MM.1S (cell line): ENCODE data around the gene CCDC87.
"Not testable (repeated sequence)": the region's sequence is repeated elsewhere in the genome, so short reads cannot be mapped to it uniquely, and the experiment has no call there.

ENCODE experiments used
- DNase-seq: peaks from one replicate; pipeline ENCODE4 v3.0.0-alpha.2; 2015
- H2AFZ ChIP-seq: fragments of 300-600 bp; sonication (generic); 2 replicates; pipeline ENCODE4 v1.6.0; 2016; ENCODE audit warnings: antibody characterized with exemption, low read length
- H3F3A ChIP-seq: fragments of 300-600 bp; sonication (generic); 2 replicates; pipeline ENCODE4 v1.6.1; 2016; ENCODE audit warnings: mild to moderate bottlenecking, antibody characterized with exemption, low read length, moderate library complexity, mixed read lengths; ENCODE audit not compliant: insufficient read depth
- H3K27ac ChIP-seq: fragments of 300-600 bp; sonication (generic); 2 replicates; pipeline ENCODE4 v1.5.1; 2016; ENCODE audit warnings: mild to moderate bottlenecking, low read length
- H3K27me3 ChIP-seq: fragments of 300-600 bp; sonication (generic); replicated peaks from 2 replicates; pipeline ENCODE4 v1.6.0; 2016; ENCODE audit warnings: low read length; ENCODE audit not compliant: insufficient read depth
- H3K36me3 ChIP-seq: fragments of 300-600 bp; sonication (generic); replicated peaks from 2 replicates; pipeline ENCODE4 v1.6.1; 2016; ENCODE audit warnings: mild to moderate bottlenecking, low read length, mixed read lengths; ENCODE audit not compliant: insufficient read depth
- H3K4me1 ChIP-seq: fragments of 300-600 bp; sonication (generic); 2 replicates; pipeline ENCODE4 v1.6.1; 2016; ENCODE audit warnings: low read length, mixed read lengths
- H3K4me2 ChIP-seq: fragments of 300-600 bp; sonication (generic); 2 replicates; pipeline ENCODE4 v1.6.0; 2016; ENCODE audit warnings: low read depth, low read length
- H3K4me3 ChIP-seq: fragments of 300-600 bp; sonication (generic); 2 replicates; pipeline ENCODE4 v1.5.1; 2016; ENCODE audit warnings: low read length, mixed read lengths
- H3K79me2 ChIP-seq: fragments of 300-600 bp; sonication (generic); 2 replicates; pipeline ENCODE4 v1.6.1; 2016; ENCODE audit warnings: mixed run types, low read length, mixed read lengths
- H3K9ac ChIP-seq: fragments of 300-600 bp; sonication (generic); 2 replicates; pipeline ENCODE4 v1.6.1; 2016; ENCODE audit warnings: low read length, mixed read lengths
- H3K9me2 ChIP-seq: fragments of 300-600 bp; sonication (generic); replicated peaks from 2 replicates; pipeline ENCODE4 v1.6.1; 2016; ENCODE audit warnings: mild to moderate bottlenecking, low read length, mixed read lengths; ENCODE audit not compliant: insufficient read depth
- H3K9me3 ChIP-seq: fragments of 300-600 bp; sonication (generic); replicated peaks from 2 replicates; pipeline ENCODE4 v1.6.1; 2016; ENCODE audit warnings: mild to moderate bottlenecking, low read length, mixed read lengths; ENCODE audit not compliant: insufficient read depth
- H4K20me1 ChIP-seq: fragments of 300-600 bp; sonication (generic); 2 replicates; pipeline ENCODE4 v1.6.1; 2016; ENCODE audit warnings: mild to moderate bottlenecking, low read length, moderate library complexity, mixed read lengths; ENCODE audit not compliant: insufficient read depth
- EZH2 ChIP-seq: fragments of 300-600 bp; sonication (generic); optimal IDR thresholded peaks from 2 replicates; pipeline ENCODE3; 2017; ENCODE audit warnings: low read depth, mild to moderate bottlenecking, antibody characterized with exemption, low read length, mixed read lengths
- EZH2phosphoT487 ChIP-seq: fragments of 300-600 bp; sonication (generic); IDR thresholded peaks from 2 replicates; pipeline ENCODE4 v1.6.1; 2018; ENCODE audit warnings: antibody characterized with exemption, low read length
- TF ChIP-seq, protein P1 (sequence below): fragments of 300-600 bp; sonication (generic); IDR thresholded peaks from 2 replicates; pipeline ENCODE4 v1.5.1; 2016; ENCODE audit warnings: antibody characterized with exemption, low read length, mixed read lengths

The CCDC87 gene

DNA sequence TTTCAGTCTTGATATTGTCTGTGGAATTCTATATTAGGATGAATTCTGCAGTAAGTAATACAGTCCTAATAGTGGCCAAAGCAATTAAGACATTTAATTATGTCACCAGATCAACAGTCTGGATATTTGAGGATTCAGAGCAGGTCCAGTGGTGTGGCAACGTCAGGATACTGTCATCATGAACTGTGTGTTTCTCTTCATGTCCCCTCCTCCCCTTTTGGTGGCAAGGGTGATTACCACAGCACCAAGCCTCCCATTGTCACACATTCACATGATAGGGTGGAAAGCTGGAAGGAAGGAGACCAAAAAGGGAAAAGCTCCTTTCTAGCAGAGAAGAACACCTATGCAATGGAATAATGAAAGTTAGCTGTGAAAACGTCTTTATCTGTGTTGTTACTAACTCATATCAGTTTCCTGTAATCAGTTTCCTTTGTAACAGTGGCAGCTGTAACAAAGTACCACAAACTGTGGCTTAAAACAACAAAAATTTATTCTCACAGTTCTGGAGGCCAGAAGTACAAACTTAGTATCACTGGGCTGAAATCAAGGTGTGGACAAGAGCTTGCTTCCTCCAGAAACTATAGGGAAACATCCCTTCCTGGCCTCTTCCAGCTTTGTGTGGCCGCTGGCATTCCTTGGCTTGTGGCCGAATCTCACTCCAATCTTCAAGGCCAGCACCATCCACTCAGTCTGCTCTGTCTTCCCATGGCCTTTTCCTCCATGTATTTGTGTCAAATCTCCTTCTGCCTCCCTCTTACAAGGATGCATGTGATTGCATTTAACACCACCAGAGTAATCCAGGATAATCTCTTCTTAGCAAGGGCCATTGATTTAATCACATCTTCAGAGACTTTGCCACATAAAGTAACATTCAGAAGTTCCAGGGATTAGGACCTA is 17.1 kb upstream of the CCDC87 start:
- H3K36me3 ChIP-seq: no peaks in the 10 kb centered on the region
- H3K9me3 ChIP-seq: no peaks in the 10 kb centered on the region
- TF ChIP-seq EZH2: no peak
- no peak for TF ChIP-seq EZH2phosphoT487
- no peak overlapping the region for H3K9ac ChIP-seq
- H3K4me2 ChIP-seq: no peak overlapping the region
- no peaks in the 10 kb centered on the region for H3K4me1 ChIP-seq
- no peaks in the 10 kb centered on the region for H3K27me3 ChIP-seq
- no peaks in the 10 kb centered on the region for H4K20me1 ChIP-seq
- H3K4me3 ChIP-seq: no peak overlapping the region
- DNase-seq: no peak
- no peaks in the 10 kb centered on the region for H3K79me2 ChIP-seq
- H2AFZ ChIP-seq: no peak overlapping the region
- H3F3A ChIP-seq: no peaks in the 10 kb centered on the region
- H3K27ac ChIP-seq: no peak overlapping the region
- H3K9me2 ChIP-seq: no peaks in the 10 kb centered on the region

DNA sequence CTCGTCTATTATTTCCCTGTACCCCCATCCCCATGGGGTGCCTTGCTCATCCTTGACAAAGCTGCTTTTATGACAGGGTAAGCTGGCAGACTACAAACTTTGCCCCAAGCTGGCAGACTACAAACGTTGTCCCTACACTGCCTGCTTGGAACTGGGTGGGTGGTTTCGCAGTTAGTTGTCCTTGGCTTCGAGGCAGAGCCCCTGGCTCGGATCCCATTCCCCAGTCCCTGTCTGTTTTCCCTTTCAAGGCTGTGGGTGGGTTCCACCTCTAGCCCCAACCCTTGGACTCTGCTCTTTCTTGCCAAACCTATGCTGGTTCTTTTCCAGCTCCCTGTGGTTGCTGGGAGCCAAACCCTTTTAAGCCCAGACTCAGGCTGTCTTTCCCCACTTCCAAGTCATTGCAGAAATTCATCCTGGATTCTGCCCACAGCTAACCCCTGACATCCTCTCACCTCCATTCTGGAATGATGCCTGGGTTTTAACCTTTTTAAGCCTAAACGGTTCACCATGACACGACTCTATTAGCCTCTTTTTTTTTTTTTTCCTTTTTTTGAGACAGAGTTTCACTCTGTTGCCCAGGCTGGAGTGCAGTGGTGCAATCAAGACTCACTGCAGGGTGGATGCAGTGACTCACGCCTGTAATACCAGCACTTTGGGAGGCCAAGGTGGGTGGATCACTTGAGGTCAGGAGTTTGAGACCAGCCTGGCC is 14.4 kb upstream of the CCDC87 start:
- Histone ChIP-seq H3K27ac (no peak overlapping the region), H4K20me1 (no peaks in the 10 kb centered on the region), H3K9me3 (no peaks in the 10 kb centered on the region), H3K9ac (no peak overlapping the region), H3F3A (no peaks in the 10 kb centered on the region), H3K4me2 (no peak overlapping the region), H3K36me3 (no peaks in the 10 kb centered on the region), H3K4me3 (no peak overlapping the region), H2AFZ (no peak overlapping the region), H3K27me3 (no peaks in the 10 kb centered on the region), H3K9me2 (no peaks in the 10 kb centered on the region), H3K79me2 (no peaks in the 10 kb centered on the region), H3K4me1 (no peaks in the 10 kb centered on the region)
- TF ChIP-seq EZH2 (no peak), EZH2phosphoT487 (no peak)
- TF ChIP-seq, protein P1, sequence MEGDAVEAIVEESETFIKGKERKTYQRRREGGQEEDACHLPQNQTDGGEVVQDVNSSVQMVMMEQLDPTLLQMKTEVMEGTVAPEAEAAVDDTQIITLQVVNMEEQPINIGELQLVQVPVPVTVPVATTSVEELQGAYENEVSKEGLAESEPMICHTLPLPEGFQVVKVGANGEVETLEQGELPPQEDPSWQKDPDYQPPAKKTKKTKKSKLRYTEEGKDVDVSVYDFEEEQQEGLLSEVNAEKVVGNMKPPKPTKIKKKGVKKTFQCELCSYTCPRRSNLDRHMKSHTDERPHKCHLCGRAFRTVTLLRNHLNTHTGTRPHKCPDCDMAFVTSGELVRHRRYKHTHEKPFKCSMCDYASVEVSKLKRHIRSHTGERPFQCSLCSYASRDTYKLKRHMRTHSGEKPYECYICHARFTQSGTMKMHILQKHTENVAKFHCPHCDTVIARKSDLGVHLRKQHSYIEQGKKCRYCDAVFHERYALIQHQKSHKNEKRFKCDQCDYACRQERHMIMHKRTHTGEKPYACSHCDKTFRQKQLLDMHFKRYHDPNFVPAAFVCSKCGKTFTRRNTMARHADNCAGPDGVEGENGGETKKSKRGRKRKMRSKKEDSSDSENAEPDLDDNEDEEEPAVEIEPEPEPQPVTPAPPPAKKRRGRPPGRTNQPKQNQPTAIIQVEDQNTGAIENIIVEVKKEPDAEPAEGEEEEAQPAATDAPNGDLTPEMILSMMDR: no peak
- DNase-seq: no peak

DNA sequence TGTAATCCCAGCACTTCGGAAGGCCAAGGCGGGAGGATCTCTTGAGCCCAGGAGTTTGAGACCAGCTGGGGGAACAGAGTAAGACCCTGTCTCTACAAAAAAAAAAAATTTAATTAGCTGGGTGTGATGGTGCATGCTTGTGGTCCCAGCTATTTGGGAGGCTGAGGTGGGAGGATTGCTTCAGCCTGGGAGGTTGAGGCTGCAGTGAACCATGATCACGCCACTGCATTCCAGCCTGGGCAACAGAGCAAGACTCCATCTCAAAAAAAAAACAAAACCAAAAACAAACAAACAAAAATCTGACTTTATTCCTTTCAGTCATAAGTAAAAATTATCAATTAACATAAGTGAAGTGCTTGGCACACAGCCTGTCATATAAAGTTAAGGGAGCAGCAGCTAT is 13.7 kb upstream of the CCDC87 start:
- H3K27ac ChIP-seq, H3K36me3 ChIP-seq, H3K27me3 ChIP-seq, H3K79me2 ChIP-seq, H3K4me2 ChIP-seq, H3K9me3 ChIP-seq, H3K4me3 ChIP-seq, H4K20me1 ChIP-seq, H3K9me2 ChIP-seq, H3K4me1 ChIP-seq, H3F3A ChIP-seq, H3K9ac ChIP-seq, H2AFZ ChIP-seq, DNase-seq: not testable (repeated sequence)

DNA sequence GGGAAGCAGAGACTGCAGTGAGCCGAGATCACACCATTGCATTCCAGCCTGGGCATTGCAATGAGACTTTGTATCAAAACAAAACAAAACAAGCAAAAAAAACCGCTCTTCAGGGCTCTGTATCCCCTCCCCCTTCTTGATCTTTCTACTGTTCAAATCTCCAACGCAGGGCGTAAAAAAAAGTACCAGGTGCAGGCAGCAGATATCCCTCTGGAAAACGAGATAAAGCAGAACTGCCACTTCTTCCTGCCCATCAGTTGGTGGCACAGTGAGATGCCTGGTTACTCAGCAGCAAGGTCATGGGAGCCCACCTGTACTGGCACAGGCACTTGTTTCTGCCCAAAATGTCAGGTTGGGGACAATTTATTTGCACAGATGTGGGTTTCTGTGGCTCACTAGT is 11.3 kb upstream of the CCDC87 start:
- Histone ChIP-seq H3K9ac (no peak overlapping the region), H3K4me3 (no peak overlapping the region), H3K36me3 (no peaks in the 10 kb centered on the region), H4K20me1 (no peaks in the 10 kb centered on the region), H3K4me2 (no peak overlapping the region), H3K27me3 (no peaks in the 10 kb centered on the region), H3F3A (no peaks in the 10 kb centered on the region), H3K27ac (no peak overlapping the region), H3K4me1 (no peaks in the 10 kb centered on the region), H2AFZ (no peak overlapping the region), H3K9me2 (no peaks in the 10 kb centered on the region), H3K79me2 (no peaks in the 10 kb centered on the region), H3K9me3 (no peaks in the 10 kb centered on the region)
- DNase-seq: no peak
- TF ChIP-seq EZH2 (no peak), EZH2phosphoT487 (no peak)
- TF ChIP-seq, protein P1: no peak
